ENCODE data around the gene MAFG.

- TF ChIP-seq CTCF (optimal IDR thresholded peaks at IDR 0.05 in 1 of 3, IDR thresholded peaks at IDR 0.05 in 1 of 3, conservative IDR thresholded peaks at IDR 0.05 in 1 of 3; ENCODE audit: extremely low read depth in 1 of 3, insufficient read depth in 2 of 3, low read length in 3 of 3) (no peak), EZH2 (IDR thresholded peaks at IDR 0.05; ENCODE audit: low read length) (no peak)
These were observed 31.3 kb upstream of the MAFG start for GRCh38 chr17:81958633-81959342.
